C4-2B (cell line): ENCODE measurements around the gene GRIK4.

Experiments
- ZFX ChIP-seq: fragments of 450-650 bp; IDR thresholded peaks from 2 replicates; pipeline ENCODE4 v1.6.1; 2017
- TF ChIP-seq, protein P1 (sequence below): fragments of 450-650 bp; conservative IDR thresholded peaks from 2 replicates; pipeline ENCODE4 v1.5.1; 2017; ENCODE audit warnings: mild to moderate bottlenecking

DNA sequence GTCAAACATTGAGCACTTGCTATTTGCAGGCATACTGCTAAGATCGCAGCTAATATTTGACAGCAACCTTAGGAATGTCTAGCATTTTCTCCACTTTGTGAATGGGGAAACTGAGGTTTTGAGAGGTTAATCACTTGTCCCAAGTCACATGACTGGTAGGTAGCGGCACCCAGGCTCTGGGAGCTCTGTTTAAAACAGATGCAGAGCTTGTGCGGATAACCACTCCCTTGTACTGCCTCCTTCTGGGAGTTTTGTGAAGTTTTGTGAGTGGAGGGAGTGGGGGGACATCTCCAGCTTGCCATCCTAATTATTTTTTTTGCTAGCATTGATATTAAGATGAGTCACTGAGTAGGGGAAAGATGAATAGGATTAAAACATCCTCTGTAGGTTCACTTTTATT, 134.7 kb downstream of the GRIK4 start:
- TF ChIP-seq ZFX = no peak
- TF ChIP-seq, protein P1, sequence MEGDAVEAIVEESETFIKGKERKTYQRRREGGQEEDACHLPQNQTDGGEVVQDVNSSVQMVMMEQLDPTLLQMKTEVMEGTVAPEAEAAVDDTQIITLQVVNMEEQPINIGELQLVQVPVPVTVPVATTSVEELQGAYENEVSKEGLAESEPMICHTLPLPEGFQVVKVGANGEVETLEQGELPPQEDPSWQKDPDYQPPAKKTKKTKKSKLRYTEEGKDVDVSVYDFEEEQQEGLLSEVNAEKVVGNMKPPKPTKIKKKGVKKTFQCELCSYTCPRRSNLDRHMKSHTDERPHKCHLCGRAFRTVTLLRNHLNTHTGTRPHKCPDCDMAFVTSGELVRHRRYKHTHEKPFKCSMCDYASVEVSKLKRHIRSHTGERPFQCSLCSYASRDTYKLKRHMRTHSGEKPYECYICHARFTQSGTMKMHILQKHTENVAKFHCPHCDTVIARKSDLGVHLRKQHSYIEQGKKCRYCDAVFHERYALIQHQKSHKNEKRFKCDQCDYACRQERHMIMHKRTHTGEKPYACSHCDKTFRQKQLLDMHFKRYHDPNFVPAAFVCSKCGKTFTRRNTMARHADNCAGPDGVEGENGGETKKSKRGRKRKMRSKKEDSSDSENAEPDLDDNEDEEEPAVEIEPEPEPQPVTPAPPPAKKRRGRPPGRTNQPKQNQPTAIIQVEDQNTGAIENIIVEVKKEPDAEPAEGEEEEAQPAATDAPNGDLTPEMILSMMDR = no peak
